ENCODE results near the gene RSPH1.

The RSPH1 gene

DNA sequence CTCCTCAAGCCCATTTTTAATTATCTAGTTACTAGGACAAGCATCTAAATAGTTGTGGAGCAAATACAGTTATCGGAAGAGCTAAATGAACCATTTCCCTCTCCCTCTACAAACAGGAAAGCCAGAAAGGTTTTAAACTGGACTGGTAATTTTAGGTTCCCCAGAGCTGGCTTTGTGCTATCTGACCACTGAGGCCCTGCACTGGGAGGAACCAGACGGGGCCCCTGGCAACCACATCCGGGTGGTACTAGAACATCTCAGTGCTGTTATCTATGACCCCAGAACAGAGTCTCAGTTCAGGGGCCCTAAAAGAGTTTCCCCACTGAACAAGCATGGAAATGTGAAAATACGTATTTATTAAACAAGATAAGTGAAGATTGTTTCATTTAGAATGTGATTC is 7.7 kb upstream of the RSPH1 start:
- ChIA-PET POLR2A (ENCODE audit: low non-redundant PET) (no interaction called here), CTCF (interaction anchor here (0.6 kb wide), 1 partner anchor 10 kb away, joined by 3 read pairs; the partner anchor contains the start of gene SLC37A1)
- TF ChIP-seq, protein P1, sequence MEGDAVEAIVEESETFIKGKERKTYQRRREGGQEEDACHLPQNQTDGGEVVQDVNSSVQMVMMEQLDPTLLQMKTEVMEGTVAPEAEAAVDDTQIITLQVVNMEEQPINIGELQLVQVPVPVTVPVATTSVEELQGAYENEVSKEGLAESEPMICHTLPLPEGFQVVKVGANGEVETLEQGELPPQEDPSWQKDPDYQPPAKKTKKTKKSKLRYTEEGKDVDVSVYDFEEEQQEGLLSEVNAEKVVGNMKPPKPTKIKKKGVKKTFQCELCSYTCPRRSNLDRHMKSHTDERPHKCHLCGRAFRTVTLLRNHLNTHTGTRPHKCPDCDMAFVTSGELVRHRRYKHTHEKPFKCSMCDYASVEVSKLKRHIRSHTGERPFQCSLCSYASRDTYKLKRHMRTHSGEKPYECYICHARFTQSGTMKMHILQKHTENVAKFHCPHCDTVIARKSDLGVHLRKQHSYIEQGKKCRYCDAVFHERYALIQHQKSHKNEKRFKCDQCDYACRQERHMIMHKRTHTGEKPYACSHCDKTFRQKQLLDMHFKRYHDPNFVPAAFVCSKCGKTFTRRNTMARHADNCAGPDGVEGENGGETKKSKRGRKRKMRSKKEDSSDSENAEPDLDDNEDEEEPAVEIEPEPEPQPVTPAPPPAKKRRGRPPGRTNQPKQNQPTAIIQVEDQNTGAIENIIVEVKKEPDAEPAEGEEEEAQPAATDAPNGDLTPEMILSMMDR (conservative IDR thresholded peaks at IDR 0.05; ENCODE audit: low read depth), result no peak
- H3K27ac ChIP-seq, result no peak overlapping the region
- no peak for DNase-seq (ENCODE audit: low spot score)

- ChIA-PET POLR2A (ENCODE audit: low non-redundant PET) (no interaction called here), CTCF (interaction anchor here (0.8 kb wide), 1 partner anchor 14 kb away, joined by 3 read pairs; no protein-coding TSS in a partner anchor)
- DNase-seq (ENCODE audit: low spot score), result no peak
- TF ChIP-seq, protein P1 (conservative IDR thresholded peaks at IDR 0.05; ENCODE audit: low read depth), result no peak
- no peak overlapping the region for H3K27ac ChIP-seq
These were observed 4.7 kb upstream of the RSPH1 start for GRCh38 chr21:42500736-42501135.

- DNase-seq (ENCODE audit: low spot score), result no peak
- ChIA-PET CTCF (interaction anchor here (0.8 kb wide), 1 partner anchor 15 kb away, joined by 3 read pairs; no protein-coding TSS in a partner anchor), POLR2A (ENCODE audit: low non-redundant PET) (no interaction called here)
- TF ChIP-seq, protein P1 (conservative IDR thresholded peaks at IDR 0.05; ENCODE audit: low read depth), result no peak
- no peak overlapping the region for H3K27ac ChIP-seq
These were observed 4.2 kb upstream of the RSPH1 start for GRCh38 chr21:42500225-42500624.

GRCh38 chr21:42499444-42500112 is 3.6 kb upstream of the RSPH1 start:
- POLR2A ChIA-PET (ENCODE audit: low non-redundant PET), result no interaction called here

DNA sequence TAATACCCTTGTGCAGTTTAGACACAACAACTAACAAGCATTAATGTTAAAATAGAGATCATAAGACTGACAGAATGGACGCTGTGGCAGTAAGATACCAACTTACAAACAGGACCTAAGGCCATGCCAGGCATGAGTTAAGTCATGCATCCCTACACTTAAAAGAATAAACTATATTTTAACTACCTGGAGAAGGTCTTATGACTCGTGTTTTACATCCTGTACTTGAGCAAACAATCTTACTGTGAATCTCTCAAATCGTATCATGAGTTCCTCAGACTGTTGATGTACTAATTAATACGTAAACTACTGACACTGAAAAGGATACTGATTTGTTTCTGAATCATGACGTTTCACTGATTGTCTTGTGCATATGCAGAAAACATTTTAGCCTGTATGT is 2.0 kb upstream of the RSPH1 start:
- TF ChIP-seq, protein P1 (conservative IDR thresholded peaks at IDR 0.05; ENCODE audit: low read depth), result no peak
- ChIA-PET POLR2A (ENCODE audit: low non-redundant PET) (no interaction called here), CTCF (interaction anchor here (0.5 kb wide), 1 partner anchor 56 kb away, joined by 7 read pairs; no protein-coding TSS in a partner anchor)
- H3K27ac ChIP-seq, result no peak overlapping the region
- DNase-seq (ENCODE audit: low spot score), result no peak

More at GRCh38 chr21:42499444-42500112, 3.6 kb upstream of the RSPH1 start:
- no peak overlapping the region for H3K27ac ChIP-seq
- TF ChIP-seq, protein P1 (conservative IDR thresholded peaks at IDR 0.05; ENCODE audit: low read depth), result no peak
- no peak for DNase-seq (ENCODE audit: low spot score)
- CTCF ChIA-PET, result no interaction called here

DNA sequence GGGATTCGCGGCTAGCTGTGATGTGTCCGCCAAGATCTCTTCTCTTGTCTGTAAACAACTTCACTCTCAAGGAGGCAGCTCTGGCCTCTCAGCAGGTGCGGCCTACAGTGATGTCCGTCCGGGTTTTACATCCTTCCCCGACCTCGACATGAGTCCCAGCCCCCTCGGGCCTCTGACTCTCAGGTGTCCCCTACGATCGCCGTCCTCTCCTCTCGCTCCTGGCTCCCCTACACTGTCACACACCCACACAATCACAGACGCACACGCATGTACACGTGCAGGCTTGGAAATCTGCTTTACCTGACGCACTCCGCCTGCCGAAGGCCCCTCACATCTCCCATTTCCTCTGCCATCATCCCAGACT is 797 bp upstream of the RSPH1 start:
- TF ChIP-seq, protein P1 (conservative IDR thresholded peaks at IDR 0.05; ENCODE audit: low read depth), result no peak
- CTCF ChIA-PET, result no interaction called here
- no peak overlapping the region for H3K27ac ChIP-seq
- POLR2A ChIA-PET (ENCODE audit: low non-redundant PET), result no interaction called here
- DNase-seq (ENCODE audit: low spot score), result no peak

Data from RWPE1 (cell line).